B cell (primary cell): Measurements from ENCODE around the gene SDK1. TPM values are rescaled to one million over a fixed set of nuclear protein-coding genes. Genes with fewer than 3 reads are reported as not detected.

Experiments used
- ATAC-seq: fragments of 200-7000 bp; cut with Tn5 transposase; one replicate; pipeline ENCODE4 v1.10.0; 2021; ENCODE audit warnings: low read depth, mild to moderate bottlenecking, moderate number of reproducible peaks, moderate library complexity
- CTCF ChIA-PET: fragments of 350-600 bp; sonication (Branson Sonifier 250); formaldehyde crosslinking; loops from one replicate; lab custom pipeline; 2021; ENCODE audit warnings: antibody characterized with exemption, inconsistent platforms; lab: Charles Lee
- POLR2A ChIA-PET: fragments of 350-600 bp; sonication (Branson Sonifier 250); formaldehyde crosslinking; loops from one replicate; lab custom pipeline; 2021; ENCODE audit warnings: antibody characterized with exemption; lab: Charles Lee
- DNase-seq: peaks from one replicate; pipeline ENCODE4 v3.0.0; 2013
- H2AFZ ChIP-seq: 2 replicates; pipeline ENCODE4 v1.6.1; 2012; ENCODE audit warnings: mild to moderate bottlenecking, low read depth, low read length; ENCODE audit not compliant: insufficient read depth, poor library complexity, severe bottlenecking
- H3K27ac ChIP-seq, 2 donors: 1 replicate in 1 of 2; 2 replicates in 1 of 2; pipeline ENCODE4 v1.5.1; 2012 to 2013; ENCODE audit warnings: low read length in 2 of 2, mild to moderate bottlenecking in 2 of 2, moderate library complexity in 1 of 2
- H3K27me3 ChIP-seq, 4 experiments: fragments of 200-600 bp in 1 of 4; sonication (generic) in 1 of 4; replicated peaks in 1 of 4; 1 replicate in 2 of 4; 2 replicates in 2 of 4; pipeline versions ENCODE4 v1.6.1 to v1.7.0; 2013 to 2016; ENCODE audit warnings: low read length in 3 of 4, mild to moderate bottlenecking in 2 of 4, mixed read lengths in 1 of 4, moderate library complexity in 1 of 4; ENCODE audit not compliant: insufficient read depth in 4 of 4, control insufficient read depth in 3 of 4; ENCODE audit errors: control extremely low read depth in 1 of 4
- H3K36me3 ChIP-seq, 2 experiments: replicated peaks in 1 of 2; 1 replicate in 1 of 2; 2 replicates in 1 of 2; pipeline versions ENCODE4 v1.6.1 to v1.7.1; 2013; ENCODE audit warnings: low read length in 1 of 2; ENCODE audit not compliant: insufficient read depth in 2 of 2, control insufficient read depth in 1 of 2; ENCODE audit errors: control extremely low read depth in 1 of 2, extremely low read depth in 1 of 2
- H3K4me1 ChIP-seq, 2 donors: fragments of 200-600 bp in 1 of 2; sonication (generic) in 1 of 2; 1 replicate in 1 of 2; 2 replicates in 1 of 2; pipeline versions ENCODE4 v1.5.1 to v1.6.1; 2013 to 2017; ENCODE audit warnings: low read length in 2 of 2; ENCODE audit not compliant: control insufficient read depth in 2 of 2, insufficient read depth in 2 of 2
- H3K4me2 ChIP-seq: replicated peaks from 2 replicates; pipeline ENCODE3; 2012; ENCODE audit warnings: mild to moderate bottlenecking, low read depth, low read length; ENCODE audit not compliant: poor library complexity, severe bottlenecking
- H3K4me3 ChIP-seq, 5 experiments: fragments of 200-600 bp in 1 of 5; sonication (generic) in 1 of 5; 1 replicate in 3 of 5; 2 replicates in 2 of 5; pipeline versions ENCODE4 v1.5.1 to v1.7.0; 2011 to 2016; ENCODE audit warnings: low read length in 4 of 5, mild to moderate bottlenecking in 4 of 5, low read depth in 2 of 5, control low read depth in 1 of 5, moderate library complexity in 1 of 5; ENCODE audit not compliant: insufficient read depth in 1 of 5; ENCODE audit errors: control extremely low read depth in 1 of 5, extremely low read depth in 1 of 5
- H3K79me2 ChIP-seq: fragments of 200-600 bp; sonication (generic); one replicate; pipeline ENCODE4 v1.6.0; 2016; ENCODE audit warnings: low read length; ENCODE audit not compliant: control insufficient read depth, insufficient read depth
- H3K9ac ChIP-seq: fragments of 200-600 bp; sonication (generic); 2 replicates; pipeline ENCODE4 v1.6.1; 2017; ENCODE audit warnings: mild to moderate bottlenecking, low read length, moderate library complexity
- H3K9me3 ChIP-seq, 3 donors: one replicate each; pipeline versions ENCODE4 v1.6.1 to v1.7.1; 2013; ENCODE audit warnings: low read length in 2 of 3; ENCODE audit not compliant: control insufficient read depth in 2 of 3, insufficient read depth in 1 of 3; ENCODE audit errors: control extremely low read depth in 1 of 3
- H4K20me1 ChIP-seq: 2 replicates; pipeline ENCODE4 v1.6.0; 2012; ENCODE audit warnings: mild to moderate bottlenecking, low read length; ENCODE audit not compliant: insufficient read depth, control insufficient read depth, poor library complexity, severe bottlenecking
- H3K27ac Mint-ChIP-seq: one replicate; pipeline ENCODE4 v1.8.0; 2021; ENCODE audit warnings: mixed read lengths
- H3K27me3 Mint-ChIP-seq: one replicate; pipeline ENCODE4 v1.8.0; 2021; ENCODE audit warnings: mixed read lengths
- H3K4me1 Mint-ChIP-seq: one replicate; pipeline ENCODE4 v1.8.0; 2021; ENCODE audit warnings: mixed read lengths
- H3K4me3 Mint-ChIP-seq: one replicate; pipeline ENCODE4 v1.8.0; 2021; ENCODE audit warnings: mixed read lengths
- H3K9me3 Mint-ChIP-seq: one replicate; pipeline ENCODE4 v1.8.0; 2022; ENCODE audit warnings: mixed read lengths; ENCODE audit not compliant: insufficient read depth
- EZH2 ChIP-seq: IDR thresholded peaks from 2 replicates; pipeline ENCODE4 v1.6.1; 2012; ENCODE audit warnings: borderline replicate concordance, low read depth, mild to moderate bottlenecking, moderate library complexity, low read length; ENCODE audit not compliant: insufficient read depth, poor library complexity, severe bottlenecking
- WGBS: methylation state at CpG from one replicate; pipeline ENCODE4 v1.1.5; 2013; ENCODE audit warnings: missing lambda C conversion rate; ENCODE audit not compliant: insufficient coverage; 5-methylcytosine and 5-hydroxymethylcytosine counted together
- intact Hi-C: fragments of 100-400 bp; cut with micrococcal nuclease; formaldehyde crosslinking; loops from one replicate; pipeline ENCODE4 v1.10.0; 2022
- polyA plus RNA-seq: library from polyadenylated mRNA; depleted of rRNA; stranded (reverse); fragments of >200 nt; gene quantifications from 2 replicates; pipeline ENCODE4 v1.2.3, GENCODE V29; 2012
- total RNA-seq, 2 donors: library from RNA; stranded (reverse); fragments of 120-200 nt in 1 of 2; gene quantifications; 1 replicate in 1 of 2; 2 replicates in 1 of 2; pipeline versions ENCODE4 v1.2.3 to v1.2.4, GENCODE V29; 2013 to 2022
- TF ChIP-seq, protein P1 (sequence below): fragments of 200-600 bp; IDR thresholded peaks from one replicate; pipeline ENCODE4 v1.8.0; 2022; ENCODE audit warnings: antibody characterized with exemption, mild to moderate bottlenecking

SDK1 gene
- total and polyA plus RNA-seq, 2 donors (not counting 1 experiment from before 2014, with no cell fraction given) = 0.73 to 2.0 TPM

GRCh38 chr7:4266270-4267040, 965.4 kb downstream of the SDK1 start:
- H3K27ac ChIP-seq = no peak overlapping the region
- ChIA-PET CTCF (no interaction called here), POLR2A (no interaction called here)
- no peaks in the 10 kb centered on the region for H3K4me1 ChIP-seq
- H4K20me1 ChIP-seq = no peaks in the 10 kb centered on the region
- intact Hi-C loops = no loop called here
- Mint-ChIP-seq H3K4me3 (no peak overlapping the region), H3K27ac (no peak overlapping the region), H3K4me1 (no peaks in the 10 kb centered on the region), H3K9me3 (no peaks in the 10 kb centered on the region), H3K27me3 (no peaks in the 10 kb centered on the region)
- H3K36me3 ChIP-seq = no peaks in the 10 kb centered on the region
- no peaks in the 10 kb centered on the region for H3K27me3 ChIP-seq
- H3K79me2 ChIP-seq = no peaks in the 10 kb centered on the region
- no peak overlapping the region for H3K4me3 ChIP-seq
- DNase-seq (no peak), ATAC-seq (no peak)
- H3K4me2 ChIP-seq = no peak overlapping the region
- TF ChIP-seq, protein P1, sequence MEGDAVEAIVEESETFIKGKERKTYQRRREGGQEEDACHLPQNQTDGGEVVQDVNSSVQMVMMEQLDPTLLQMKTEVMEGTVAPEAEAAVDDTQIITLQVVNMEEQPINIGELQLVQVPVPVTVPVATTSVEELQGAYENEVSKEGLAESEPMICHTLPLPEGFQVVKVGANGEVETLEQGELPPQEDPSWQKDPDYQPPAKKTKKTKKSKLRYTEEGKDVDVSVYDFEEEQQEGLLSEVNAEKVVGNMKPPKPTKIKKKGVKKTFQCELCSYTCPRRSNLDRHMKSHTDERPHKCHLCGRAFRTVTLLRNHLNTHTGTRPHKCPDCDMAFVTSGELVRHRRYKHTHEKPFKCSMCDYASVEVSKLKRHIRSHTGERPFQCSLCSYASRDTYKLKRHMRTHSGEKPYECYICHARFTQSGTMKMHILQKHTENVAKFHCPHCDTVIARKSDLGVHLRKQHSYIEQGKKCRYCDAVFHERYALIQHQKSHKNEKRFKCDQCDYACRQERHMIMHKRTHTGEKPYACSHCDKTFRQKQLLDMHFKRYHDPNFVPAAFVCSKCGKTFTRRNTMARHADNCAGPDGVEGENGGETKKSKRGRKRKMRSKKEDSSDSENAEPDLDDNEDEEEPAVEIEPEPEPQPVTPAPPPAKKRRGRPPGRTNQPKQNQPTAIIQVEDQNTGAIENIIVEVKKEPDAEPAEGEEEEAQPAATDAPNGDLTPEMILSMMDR = no peak
- TF ChIP-seq EZH2 = no peak
- WGBS = 87% methylated on average over 19 of the region's 21 CpGs
- H3K9ac ChIP-seq = no peak overlapping the region
- H3K9me3 ChIP-seq = peaks cover 0 to 35% (median 0%) of the 10 kb centered on the region in 3 donors
- H2AFZ ChIP-seq = no peak overlapping the region

- Histone ChIP-seq H3K27ac (no peak overlapping the region), H3K4me1 (no peaks in the 10 kb centered on the region), H3K9ac (no peak overlapping the region), H3K4me3 (no peak overlapping the region), H3K9me3 (peaks cover 0 to 39% (median 0%) of the 10 kb centered on the region in 3 donors), H3K36me3 (no peaks in the 10 kb centered on the region), H3K79me2 (no peaks in the 10 kb centered on the region), H4K20me1 (no peaks in the 10 kb centered on the region), H3K4me2 (no peak overlapping the region), H3K27me3 (no peaks in the 10 kb centered on the region), H2AFZ (no peak overlapping the region)
- H3K27ac Mint-ChIP-seq = no peak overlapping the region
- intact Hi-C loops = no loop called here
- no peak overlapping the region for H3K4me3 Mint-ChIP-seq
- 96% methylated on average over 18 of the region's 21 CpGs for WGBS
- CTCF ChIA-PET = no interaction called here
- H3K4me1 Mint-ChIP-seq = no peaks in the 10 kb centered on the region
- no peaks in the 10 kb centered on the region for H3K9me3 Mint-ChIP-seq
- H3K27me3 Mint-ChIP-seq = no peaks in the 10 kb centered on the region
- ATAC-seq (no peak), DNase-seq (no peak)
- TF ChIP-seq, protein P1 = no peak
- no peak for TF ChIP-seq EZH2
- POLR2A ChIA-PET = no interaction called here
Observed at GRCh38 chr7:4267341-4268039, 966.4 kb downstream of the SDK1 start.
